Spleen (tissue), 7 donors: ENCODE measurements around the gene ANAPC5.
"Not testable (repeated sequence)": the region's sequence is repeated elsewhere in the genome, so short reads cannot be mapped to it uniquely, and the experiment has no call there.

Experiments
- CTCF ChIP-seq, 11 experiments: fragments of 200-600 bp in 7 of 11; fragments of 450-650 bp in 4 of 11; sonication (generic) in 4 of 11; IDR thresholded peaks in 8 of 11; conservative IDR thresholded peaks in 3 of 11; 1 replicate in 7 of 11; 2 replicates in 4 of 11; pipeline versions ENCODE4 v1.4.0 to v1.8.0; 2016 to 2021; ENCODE audit warnings: antibody characterized with exemption in 11 of 11, inconsistent platforms in 4 of 11, mild to moderate bottlenecking in 1 of 11
- POLR2A ChIP-seq, 3 donors: fragments of 450-650 bp; IDR thresholded peaks; one replicate each; pipeline ENCODE4 v1.5.1; 2017; ENCODE audit warnings: antibody characterized with exemption in 3 of 3, mild to moderate bottlenecking in 1 of 3
- donor health status: DM: no; HTN: no; CAD: no; lungs with moderate emphysema.
- donor health status: DM: no; HTN: no; CAD: no.
- donor health status: DM: no; HTN: no; CAD: no.

GRCh38 chr12:121374945-121375584 is 22.9 kb upstream of the ANAPC5 start:
- not testable (repeated sequence) for TF ChIP-seq POLR2A (IDR thresholded peaks at IDR 0.05); CTCF (IDR thresholded peaks at IDR 0.05 in 8 of 11, conservative IDR thresholded peaks at IDR 0.05 in 3 of 11)
